SK-N-SH treated with all-trans-retinoic acid at 6 μM for 48 hours (cell line): ENCODE data around the gene KRT80.

Source experiments
- OSR1 ChIP-seq: fragments of 250-450 bp; sonication (Bioruptor Pico); IDR thresholded peaks from 2 replicates; pipeline ENCODE4 v1.8.0; 2022; ENCODE audit warnings: moderate library complexity, mild to moderate bottlenecking, inconsistent platforms
- PATZ1 ChIP-seq: fragments of 250-450 bp; sonication (Bioruptor Pico); IDR thresholded peaks from 2 replicates; pipeline ENCODE4 v1.8.0; 2020; ENCODE audit warnings: mild to moderate bottlenecking, moderate library complexity, borderline replicate concordance
- POU6F1 ChIP-seq: fragments of 250-450 bp; sonication (Bioruptor Pico); IDR thresholded peaks from 2 replicates; pipeline ENCODE4 v1.8.0; 2021; ENCODE audit warnings: low read depth, mild to moderate bottlenecking, moderate library complexity, borderline replicate concordance
- PPARA ChIP-seq: fragments of 250-450 bp; sonication (Bioruptor Pico); IDR thresholded peaks from 2 replicates; pipeline ENCODE4 v1.5.0; 2020; ENCODE audit warnings: mild to moderate bottlenecking, borderline replicate concordance
- RARB ChIP-seq: fragments of 250-450 bp; sonication (Bioruptor Pico); IDR thresholded peaks from 2 replicates; pipeline ENCODE4 v1.8.0; 2021; ENCODE audit warnings: mild to moderate bottlenecking, moderate library complexity
- TOX ChIP-seq: fragments of 250-450 bp; sonication (Bioruptor Pico); IDR thresholded peaks from 2 replicates; pipeline ENCODE4 v1.8.0; 2021; ENCODE audit warnings: mild to moderate bottlenecking, moderate library complexity, borderline replicate concordance
- ZFP30 ChIP-seq: fragments of 450-650 bp; formaldehyde crosslinking; IDR thresholded peaks from 2 replicates; pipeline ENCODE4 v1.5.0; 2022; ENCODE audit warnings: mild to moderate bottlenecking, moderate library complexity
- ZNF565 ChIP-seq: fragments of 450-650 bp; formaldehyde crosslinking; conservative IDR thresholded peaks from 2 replicates; pipeline ENCODE4 v1.5.0; 2020; ENCODE audit warnings: low read depth, mild to moderate bottlenecking, moderate library complexity

DNA sequence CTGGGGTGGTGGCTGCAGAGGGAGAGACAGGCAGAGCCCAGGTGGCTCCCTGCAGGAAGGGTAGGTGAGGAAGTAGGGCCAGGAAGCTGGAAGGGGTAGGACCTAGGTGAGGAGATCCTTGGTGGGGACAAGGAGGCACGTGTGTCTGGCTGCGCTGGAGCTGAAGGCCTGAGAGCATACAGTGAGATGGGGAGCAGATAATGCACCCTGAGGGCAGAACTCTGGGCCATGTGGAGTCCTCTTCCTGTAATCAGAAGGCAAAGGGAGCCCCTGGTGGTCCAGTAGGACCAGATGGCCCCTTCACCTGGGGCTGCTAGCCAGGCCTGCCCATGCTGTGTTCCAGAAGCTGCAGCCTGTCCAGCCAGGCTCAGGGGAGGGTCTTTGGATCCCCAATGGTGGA is 15.3 kb upstream of the KRT80 start:
- TF ChIP-seq TOX (CRISPR knock-in tag) (no peak), PPARA (no peak), ZFP30 (CRISPR knock-in tag) (no peak), OSR1 (CRISPR knock-in tag) (no peak), RARB (CRISPR knock-in tag) (no peak), PATZ1 (no peak), ZNF565 (CRISPR knock-in tag) (no peak), POU6F1 (CRISPR knock-in tag) (no peak)
